Uterus (tissue), 4 donors: ENCODE results near the gene SOCS2. TPM values are rescaled to one million over a fixed set of nuclear protein-coding genes. Genes with fewer than 3 reads are reported as not detected.
A peak's percentile ranks its signal among the peaks of the same experiment; 100 is the strongest.

ENCODE experiments used
- DNase-seq, 2 donors: peaks; one replicate each; pipeline ENCODE4 v3.0.0-alpha.2; 2019 to 2020
- H3K27ac ChIP-seq, 2 donors: fragments of 200-600 bp; sonication (generic); 1 replicate in 1 of 2; 2 replicates in 1 of 2; pipeline ENCODE4 v1.5.1; 2016 to 2018
- H3K27me3 ChIP-seq, 2 donors: fragments of 200-600 bp; sonication (generic); one replicate each; pipeline ENCODE4 v1.5.1; 2018 to 2019; ENCODE audit warnings: control low read depth in 1 of 2
- H3K36me3 ChIP-seq, 2 donors: fragments of 200-600 bp; sonication (generic); one replicate each; pipeline ENCODE4 v1.5.1; 2019; ENCODE audit warnings: control low read depth in 1 of 2
- H3K4me1 ChIP-seq, 2 donors: fragments of 200-600 bp; sonication (generic); one replicate each; pipeline ENCODE4 v1.5.1; 2018 to 2019; ENCODE audit warnings: control low read depth in 1 of 2
- H3K4me3 ChIP-seq, 2 donors: fragments of 200-600 bp; sonication (generic); 1 replicate in 1 of 2; 2 replicates in 1 of 2; pipeline ENCODE4 v1.5.1; 2018 to 2019; ENCODE audit warnings: mild to moderate bottlenecking in 1 of 2
- H3K9me3 ChIP-seq, 2 donors: fragments of 200-600 bp; sonication (generic); one replicate each; pipeline ENCODE4 v1.5.1; 2019; ENCODE audit warnings: control low read depth in 1 of 2
- POLR2A ChIP-seq, 2 donors: fragments of 450-650 bp; IDR thresholded peaks; one replicate each; pipeline ENCODE4 v1.6.1; 2016; ENCODE audit warnings: antibody characterized with exemption in 2 of 2, mild to moderate bottlenecking in 1 of 2, moderate library complexity in 1 of 2
- intact Hi-C: fragments of 100-400 bp; cut with DNase I; formaldehyde crosslinking; loops from one replicate; pipeline ENCODE4 v1.15.1; 2023; ENCODE audit warnings: low total_unique reads
- total RNA-seq, 4 donors: library from RNA; depleted of rRNA in 3 of 4; stranded (reverse); fragments of >200 nt in 3 of 4; gene quantifications; one replicate each; pipeline versions ENCODE4 v1.1.0 to v1.2.4, GENCODE V29; 2014 to 2023
- TF ChIP-seq, protein P1 (sequence below), 4 experiments: fragments of 200-600 bp in 2 of 4; fragments of 450-650 bp in 2 of 4; sonication (generic) in 2 of 4; IDR thresholded peaks; one replicate each; pipeline ENCODE4 v1.5.1; 2016 to 2019; ENCODE audit warnings: antibody characterized with exemption in 4 of 4, mild to moderate bottlenecking in 2 of 4, moderate library complexity in 1 of 4
- donor health status: DM: yes; HTN: yes; CAD: no.

The SOCS2 gene, protein sequence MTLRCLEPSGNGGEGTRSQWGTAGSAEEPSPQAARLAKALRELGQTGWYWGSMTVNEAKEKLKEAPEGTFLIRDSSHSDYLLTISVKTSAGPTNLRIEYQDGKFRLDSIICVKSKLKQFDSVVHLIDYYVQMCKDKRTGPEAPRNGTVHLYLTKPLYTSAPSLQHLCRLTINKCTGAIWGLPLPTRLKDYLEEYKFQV
- 100 to 1,000 TPM in 2 of 4 donors, 10 to 100 TPM in 2; 55.0 to 345 (median 112) TPM for total RNA-seq

DNA sequence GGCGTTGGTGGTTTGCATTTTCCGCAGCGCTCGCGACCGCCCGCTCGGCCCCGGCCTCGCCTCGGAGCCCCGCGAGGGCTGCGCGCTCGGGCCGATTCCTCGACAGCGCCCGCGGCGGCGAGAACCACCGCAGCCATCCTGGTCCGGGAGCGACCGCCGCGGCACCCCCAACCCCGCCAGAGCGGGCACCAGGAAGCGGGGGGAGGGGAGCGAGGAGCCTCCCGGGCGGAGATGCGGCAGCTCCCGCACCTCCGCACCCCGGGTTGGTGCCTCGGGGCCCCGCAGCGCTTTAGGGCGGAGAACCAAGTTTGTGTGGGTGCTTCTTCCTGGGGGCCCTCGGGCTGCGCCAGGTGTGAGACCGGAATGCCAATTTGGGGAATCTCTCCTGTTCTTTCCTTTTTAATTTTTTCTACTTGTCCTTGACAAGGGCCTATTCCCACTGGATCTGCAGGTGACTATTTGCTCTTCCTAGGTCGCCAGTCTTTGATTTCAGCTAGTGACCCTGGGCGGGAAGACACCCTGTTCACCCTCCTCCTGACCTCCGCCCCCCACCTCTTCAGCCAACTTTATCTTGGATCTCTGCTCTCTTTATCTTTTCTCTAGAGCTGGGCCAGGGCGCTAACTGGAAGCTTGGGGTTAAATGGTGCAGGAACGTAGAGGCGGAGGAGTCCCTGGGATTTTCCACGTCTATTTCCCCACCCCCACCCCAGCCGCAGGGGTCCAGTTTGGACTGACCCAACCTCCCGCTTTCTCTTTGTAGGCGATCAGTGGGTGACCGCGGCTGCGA, at the start of gene SOCS2:
Gene SOCS2, plus strand, starts transcription at position 751 of the 787 bp plus-strand sequence. CDS start 223 bp downstream, outside the sequence.
- Histone ChIP-seq H3K27me3 (no peaks in the 10 kb centered on the region), H3K36me3 (no peaks in the 10 kb centered on the region), H3K27ac (peak within 1 kb of the TSS; percentile 98 to 100), H3K4me3 (peak within 1 kb of the TSS; percentile 71 to 95), H3K4me1 (no peaks in the 10 kb centered on the region), H3K9me3 (no peaks in the 10 kb centered on the region)
- TF ChIP-seq, protein P1, sequence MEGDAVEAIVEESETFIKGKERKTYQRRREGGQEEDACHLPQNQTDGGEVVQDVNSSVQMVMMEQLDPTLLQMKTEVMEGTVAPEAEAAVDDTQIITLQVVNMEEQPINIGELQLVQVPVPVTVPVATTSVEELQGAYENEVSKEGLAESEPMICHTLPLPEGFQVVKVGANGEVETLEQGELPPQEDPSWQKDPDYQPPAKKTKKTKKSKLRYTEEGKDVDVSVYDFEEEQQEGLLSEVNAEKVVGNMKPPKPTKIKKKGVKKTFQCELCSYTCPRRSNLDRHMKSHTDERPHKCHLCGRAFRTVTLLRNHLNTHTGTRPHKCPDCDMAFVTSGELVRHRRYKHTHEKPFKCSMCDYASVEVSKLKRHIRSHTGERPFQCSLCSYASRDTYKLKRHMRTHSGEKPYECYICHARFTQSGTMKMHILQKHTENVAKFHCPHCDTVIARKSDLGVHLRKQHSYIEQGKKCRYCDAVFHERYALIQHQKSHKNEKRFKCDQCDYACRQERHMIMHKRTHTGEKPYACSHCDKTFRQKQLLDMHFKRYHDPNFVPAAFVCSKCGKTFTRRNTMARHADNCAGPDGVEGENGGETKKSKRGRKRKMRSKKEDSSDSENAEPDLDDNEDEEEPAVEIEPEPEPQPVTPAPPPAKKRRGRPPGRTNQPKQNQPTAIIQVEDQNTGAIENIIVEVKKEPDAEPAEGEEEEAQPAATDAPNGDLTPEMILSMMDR (IDR thresholded peaks at IDR 0.05): no peak
- TF ChIP-seq POLR2A (IDR thresholded peaks at IDR 0.05): peak; percentile 19 to 51
- DNase-seq: peak; percentile 51 to 65
- intact Hi-C loops: loop anchor here (2.0 to 5.0 kb wide), 3 partner anchors 21 to 170 kb away; partner anchors contain the start of gene CRADD

DNA sequence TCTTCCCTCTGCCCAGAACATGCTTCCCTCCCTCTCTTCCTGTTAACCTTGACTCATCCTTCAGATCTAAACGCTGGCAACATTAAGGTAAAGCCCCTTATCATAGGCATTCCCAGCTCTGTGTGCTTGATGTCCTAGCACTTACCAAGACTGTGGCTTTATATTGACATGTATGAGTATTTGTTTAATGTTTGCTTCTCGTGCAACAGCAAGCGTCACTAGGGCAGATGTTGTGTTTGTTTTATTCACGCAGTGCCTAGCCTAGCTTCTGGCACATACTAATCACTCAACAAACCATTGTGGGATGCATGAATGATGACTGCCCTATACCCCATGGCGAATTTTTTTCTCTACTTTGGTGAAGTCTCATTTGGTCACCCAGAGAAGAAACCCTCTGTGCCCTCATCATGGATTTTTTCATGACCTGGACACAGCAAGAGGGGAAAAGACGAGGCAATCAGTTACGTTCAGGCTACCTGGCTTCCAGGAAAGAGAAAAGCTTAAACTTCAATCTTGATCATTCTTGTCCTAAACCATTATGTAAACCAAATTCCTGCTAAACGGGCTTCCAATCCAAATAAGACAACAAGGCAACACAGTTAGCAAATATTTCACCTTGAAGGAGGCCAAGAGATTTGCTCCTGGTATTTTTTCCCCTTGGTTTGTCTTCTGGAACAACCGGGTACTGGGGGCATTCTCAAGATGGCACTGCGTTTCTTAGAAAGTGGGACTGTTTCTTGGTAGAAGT, 47.9 kb upstream of the SOCS2 start:
- no peak for DNase-seq
- no peak for TF ChIP-seq POLR2A (IDR thresholded peaks at IDR 0.05)
- TF ChIP-seq, protein P1 (IDR thresholded peaks at IDR 0.05): no peak

DNA sequence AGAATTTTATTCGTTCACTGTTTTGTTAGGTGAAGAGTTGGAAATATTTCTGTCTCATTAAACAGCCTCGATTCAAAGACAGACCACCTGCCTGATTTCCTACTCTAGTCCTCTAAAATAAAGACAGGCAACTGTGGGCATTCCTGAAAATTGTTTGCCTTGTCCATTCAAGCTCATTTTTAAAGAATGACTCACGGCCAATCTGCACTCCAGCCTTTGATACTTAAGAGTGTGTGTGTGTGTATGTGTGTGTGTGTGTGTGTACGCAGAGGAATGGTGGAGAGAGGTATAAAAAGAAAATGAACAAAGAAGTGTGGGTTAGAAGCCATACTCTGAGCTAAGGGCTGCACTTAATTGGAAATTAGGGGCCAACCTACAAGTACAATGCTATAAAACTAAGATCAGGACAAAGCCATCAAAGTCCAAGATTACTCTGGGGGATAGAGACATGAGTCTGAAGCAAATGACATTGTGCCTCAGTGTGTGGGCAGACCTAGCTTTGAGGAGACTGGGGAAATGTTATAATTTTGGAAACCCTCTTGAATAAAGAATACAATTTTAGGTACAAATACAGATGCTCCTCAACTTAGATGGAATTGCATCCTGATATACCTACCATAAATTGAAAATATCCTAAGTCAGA, 45.6 kb upstream of the SOCS2 start:
- Histone ChIP-seq H3K9me3 (no peaks in the 10 kb centered on the region), H3K36me3 (no peaks in the 10 kb centered on the region), H3K27me3 (no peaks in the 10 kb centered on the region), H3K4me3 (no peak overlapping the region), H3K27ac (no peak overlapping the region), H3K4me1 (no peaks in the 10 kb centered on the region)
- DNase-seq: no peak
- TF ChIP-seq, protein P1 (IDR thresholded peaks at IDR 0.05): no peak
- no peak for TF ChIP-seq POLR2A (IDR thresholded peaks at IDR 0.05)
- intact Hi-C loops: no loop called here

More for the DNA sequence above, 47.9 kb upstream of the SOCS2 start:
- no peak overlapping the region for H3K4me3 ChIP-seq
- intact Hi-C loops: no loop called here
- H3K4me1 ChIP-seq: no peaks in the 10 kb centered on the region
- no peaks in the 10 kb centered on the region for H3K27me3 ChIP-seq
- no peak overlapping the region for H3K27ac ChIP-seq
- H3K9me3 ChIP-seq: no peaks in the 10 kb centered on the region
- H3K36me3 ChIP-seq: no peaks in the 10 kb centered on the region

DNA sequence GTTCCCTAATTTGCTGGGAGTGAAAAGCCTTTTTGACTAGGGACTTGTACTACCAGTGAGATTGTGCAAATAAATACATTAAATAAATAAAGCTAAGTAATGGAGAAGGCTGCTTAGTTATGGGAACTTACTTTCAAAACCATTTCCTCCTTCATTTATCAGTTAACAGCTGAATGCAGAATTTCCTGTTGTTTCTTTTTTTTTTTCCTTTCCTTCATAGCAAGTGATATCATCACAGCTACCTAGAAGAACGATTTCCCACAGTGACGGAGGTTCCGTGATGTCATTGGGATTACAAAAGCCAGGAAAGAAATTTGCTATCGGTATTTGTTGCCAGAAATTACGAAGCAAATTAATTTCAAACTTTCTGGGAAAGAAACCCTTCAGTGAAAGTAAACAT, 42.1 kb upstream of the SOCS2 start:
- no peak overlapping the region for H3K27ac ChIP-seq
- intact Hi-C loops: no loop called here
- DNase-seq: no peak

More for the DNA sequence above, 42.1 kb upstream of the SOCS2 start:
- no peak overlapping the region for H3K4me3 ChIP-seq
- H3K27me3 ChIP-seq: no peaks in the 10 kb centered on the region
- H3K9me3 ChIP-seq: no peaks in the 10 kb centered on the region
- TF ChIP-seq, protein P1 (IDR thresholded peaks at IDR 0.05): no peak
- TF ChIP-seq POLR2A (IDR thresholded peaks at IDR 0.05): no peak
- no peaks in the 10 kb centered on the region for H3K36me3 ChIP-seq
- no peaks in the 10 kb centered on the region for H3K4me1 ChIP-seq
